ENCODE data around the gene RFC1.
"Not testable (repeated sequence)": the region's sequence is repeated elsewhere in the genome, so short reads cannot be mapped to it uniquely, and the experiment has no call there.

RFC1 gene

GRCh38 chr4:39357002-39357401 lies 9.2 kb downstream of the RFC1 start:
- Histone ChIP-seq H3K9ac (no peak overlapping the region; the same call in 1 of the 2 replicates), H3K4me2 (peak overlapping the region; percentile 43; the same call in 1 of the 2 replicates), H4K20me1 (peaks cover 52% of the 10 kb centered on the region), H3K9me3 (peaks cover 14% of the 10 kb centered on the region; the same call in 1 of the 2 replicates), H3K27me3 (no peaks in the 10 kb centered on the region), H3K27ac (peak overlapping the region; percentile 46), H3K36me3 (peaks cover 36% of the 10 kb centered on the region; the same call in 1 of the 2 replicates), H3K4me1 (peaks cover 58% of the 10 kb centered on the region), H3K4me3 (no peak overlapping the region)
- no peak for TF ChIP-seq Cebpa-rat (IDR thresholded peaks at IDR 0.05)

DNA sequence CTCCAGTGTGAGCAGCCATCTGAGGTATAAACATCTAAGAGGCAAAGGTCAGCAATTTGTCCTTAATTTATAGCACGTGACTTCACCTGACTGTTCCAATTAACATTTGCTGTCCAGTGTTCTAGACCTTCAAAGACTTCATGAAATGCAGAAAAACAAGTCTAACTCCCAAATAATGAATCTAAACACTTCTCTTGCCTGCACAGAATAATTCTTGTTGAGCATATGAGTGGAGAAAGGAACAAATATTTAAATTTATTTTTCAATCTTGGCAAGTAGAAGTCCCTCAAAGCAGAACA lies 12.0 kb downstream of the RFC1 start:
- H3K9ac ChIP-seq = peak overlapping the region; percentile 76
- peak overlapping the region; percentile 85 for H3K4me2 ChIP-seq
- TF ChIP-seq Cebpa-rat (IDR thresholded peaks at IDR 0.05) = no peak
- H3K9me3 ChIP-seq = peaks cover 26% of the 10 kb centered on the region
- peak overlapping the region; percentile 54 for H3K4me3 ChIP-seq
- H4K20me1 ChIP-seq = peaks cover 40% of the 10 kb centered on the region
- H3K27ac ChIP-seq = peak overlapping the region; percentile 84
- H3K36me3 ChIP-seq = peaks cover 44% of the 10 kb centered on the region
- H3K27me3 ChIP-seq = no peaks in the 10 kb centered on the region
- H3K4me1 ChIP-seq = peaks cover 58% of the 10 kb centered on the region

DNA sequence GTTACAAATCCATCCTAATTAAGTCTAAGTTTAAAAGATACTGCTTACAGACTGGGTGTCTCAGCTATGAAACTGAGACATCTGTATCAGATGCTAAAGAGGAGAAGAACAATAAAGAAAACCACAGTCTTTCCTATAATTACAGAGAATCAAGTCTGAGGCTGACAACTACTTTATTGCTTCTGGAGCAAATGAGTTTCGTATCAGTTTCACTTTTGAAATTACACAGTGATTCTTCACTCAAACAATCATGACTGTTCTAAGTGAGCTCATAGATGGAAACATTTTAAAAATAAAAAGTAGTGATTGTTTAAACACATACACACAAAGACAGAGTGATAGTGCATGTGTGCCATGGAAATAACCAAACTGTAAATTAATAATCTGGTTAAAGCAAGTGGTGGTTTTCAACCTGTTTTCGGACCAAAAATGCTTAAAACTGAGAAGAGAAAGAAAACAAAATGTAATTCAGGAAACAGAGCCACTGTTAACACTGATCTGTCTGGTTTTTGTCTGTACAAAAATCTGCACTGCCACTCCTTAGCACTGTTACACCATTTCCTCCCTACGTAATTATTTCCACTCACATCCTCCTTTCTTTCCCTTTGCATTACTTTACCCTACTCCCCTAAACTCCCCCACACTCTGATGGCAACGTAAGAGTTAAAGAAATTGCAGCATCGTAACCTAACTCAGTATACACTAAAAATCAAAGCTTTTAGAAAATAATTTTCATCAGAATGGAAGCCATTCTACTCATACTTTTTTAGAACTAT lies 12.5 kb downstream of the RFC1 start:
- peak overlapping the region; percentile 76 for H3K9ac ChIP-seq
- H3K4me2 ChIP-seq = peak overlapping the region; percentile 85

GRCh38 chr4:39353149-39353477 lies 13.0 kb downstream of the RFC1 start:
- H3K4me3 ChIP-seq = peak overlapping the region; percentile 54
- not testable (repeated sequence) for H3K27me3 ChIP-seq
- peaks cover 30% of the 10 kb centered on the region for H4K20me1 ChIP-seq
- peaks cover 46% of the 10 kb centered on the region for H3K36me3 ChIP-seq
- peaks cover 52% of the 10 kb centered on the region for H3K4me1 ChIP-seq
- H3K9me3 ChIP-seq = peaks cover 33% of the 10 kb centered on the region
- peak overlapping the region; percentile 76 for H3K9ac ChIP-seq
- H3K27ac ChIP-seq = peak overlapping the region; percentile 84
- H3K4me2 ChIP-seq = peak overlapping the region; percentile 85

More for the DNA sequence above, 12.5 kb downstream of the RFC1 start:
- H3K27me3 ChIP-seq = no peaks in the 10 kb centered on the region
- H3K4me1 ChIP-seq = peaks cover 55% of the 10 kb centered on the region
- TF ChIP-seq Cebpa-rat (IDR thresholded peaks at IDR 0.05) = no peak
- peaks cover 35% of the 10 kb centered on the region for H4K20me1 ChIP-seq
- peaks cover 30% of the 10 kb centered on the region for H3K9me3 ChIP-seq
- peak overlapping the region; percentile 54 for H3K4me3 ChIP-seq
- peaks cover 44% of the 10 kb centered on the region for H3K36me3 ChIP-seq
- peak overlapping the region; percentile 84 for H3K27ac ChIP-seq

- H3K27ac ChIP-seq = no peak overlapping the region
- H3K9me3 ChIP-seq = peaks cover 33% of the 10 kb centered on the region
- H3K4me1 ChIP-seq = peaks cover 19% of the 10 kb centered on the region
- TF ChIP-seq Cebpa-rat (IDR thresholded peaks at IDR 0.05) = no peak
- peaks cover 75% of the 10 kb centered on the region for H3K36me3 ChIP-seq
- H3K9ac ChIP-seq = no peak overlapping the region
- peaks cover 26% of the 10 kb centered on the region; the same call in 1 of the 2 replicates for H4K20me1 ChIP-seq
- no peak overlapping the region for H3K4me2 ChIP-seq
- no peak overlapping the region for H3K4me3 ChIP-seq
- H3K27me3 ChIP-seq = no peaks in the 10 kb centered on the region
Measured at GRCh38 chr4:39349326-39349725, 16.8 kb downstream of the RFC1 start.

- H3K4me3 ChIP-seq = no peak overlapping the region
- H3K27ac ChIP-seq = no peak overlapping the region
- peaks cover 33% of the 10 kb centered on the region for H3K9me3 ChIP-seq
- H3K4me2 ChIP-seq = no peak overlapping the region
- peaks cover 80% of the 10 kb centered on the region for H3K36me3 ChIP-seq
- no peaks in the 10 kb centered on the region for H3K27me3 ChIP-seq
- H3K9ac ChIP-seq = no peak overlapping the region
- no peak for TF ChIP-seq Cebpa-rat (IDR thresholded peaks at IDR 0.05)
- peaks cover 26% of the 10 kb centered on the region; the same call in 1 of the 2 replicates for H4K20me1 ChIP-seq
- peaks cover 13% of the 10 kb centered on the region for H3K4me1 ChIP-seq
Measured at GRCh38 chr4:39348371-39349315, 17.5 kb downstream of the RFC1 start.

GRCh38 chr4:39346856-39347519 lies 19.2 kb downstream of the RFC1 start:
- Histone ChIP-seq H3K9me3 (peaks cover 33% of the 10 kb centered on the region), H3K4me2 (no peak overlapping the region), H3K27ac (no peak overlapping the region), H3K4me1 (no peaks in the 10 kb centered on the region), H3K9ac (no peak overlapping the region), H3K4me3 (no peak overlapping the region), H3K36me3 (peaks cover 96% of the 10 kb centered on the region), H4K20me1 (peaks cover 26% of the 10 kb centered on the region; the same call in 1 of the 2 replicates), H3K27me3 (no peaks in the 10 kb centered on the region)
- no peak for TF ChIP-seq Cebpa-rat (IDR thresholded peaks at IDR 0.05)

DNA sequence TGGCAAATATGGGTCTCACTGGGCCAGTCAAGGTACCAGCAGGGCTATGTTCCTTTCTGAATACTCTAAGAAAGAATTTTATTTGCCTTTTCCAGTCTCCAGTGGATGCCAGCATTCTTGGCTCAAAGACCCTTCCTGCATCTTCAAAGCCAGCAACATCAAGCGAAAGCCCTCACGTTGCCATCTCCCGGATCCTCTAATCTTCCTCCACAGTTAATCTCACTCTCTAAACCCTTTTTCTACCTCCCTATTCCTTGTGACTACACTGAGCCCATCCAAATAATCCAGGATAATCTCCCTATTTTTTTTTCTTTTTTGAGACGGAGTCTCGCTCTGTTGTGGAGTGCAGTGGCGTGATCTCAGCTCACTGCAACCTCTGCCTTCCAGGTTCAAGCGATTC lies 23.4 kb downstream of the RFC1 start:
- TF ChIP-seq Cebpa-rat (IDR thresholded peaks at IDR 0.05) = no peak
- Histone ChIP-seq H3K9ac (no peak overlapping the region), H3K36me3 (peaks cover 83% of the 10 kb centered on the region), H3K9me3 (no peaks in the 10 kb centered on the region), H4K20me1 (peaks cover 33% of the 10 kb centered on the region; the same call in 1 of the 2 replicates), H3K4me1 (peaks cover 10% of the 10 kb centered on the region; the same call in 1 of the 2 replicates), H3K4me3 (no peak overlapping the region), H3K4me2 (no peak overlapping the region), H3K27me3 (no peaks in the 10 kb centered on the region), H3K27ac (no peak overlapping the region)

DNA sequence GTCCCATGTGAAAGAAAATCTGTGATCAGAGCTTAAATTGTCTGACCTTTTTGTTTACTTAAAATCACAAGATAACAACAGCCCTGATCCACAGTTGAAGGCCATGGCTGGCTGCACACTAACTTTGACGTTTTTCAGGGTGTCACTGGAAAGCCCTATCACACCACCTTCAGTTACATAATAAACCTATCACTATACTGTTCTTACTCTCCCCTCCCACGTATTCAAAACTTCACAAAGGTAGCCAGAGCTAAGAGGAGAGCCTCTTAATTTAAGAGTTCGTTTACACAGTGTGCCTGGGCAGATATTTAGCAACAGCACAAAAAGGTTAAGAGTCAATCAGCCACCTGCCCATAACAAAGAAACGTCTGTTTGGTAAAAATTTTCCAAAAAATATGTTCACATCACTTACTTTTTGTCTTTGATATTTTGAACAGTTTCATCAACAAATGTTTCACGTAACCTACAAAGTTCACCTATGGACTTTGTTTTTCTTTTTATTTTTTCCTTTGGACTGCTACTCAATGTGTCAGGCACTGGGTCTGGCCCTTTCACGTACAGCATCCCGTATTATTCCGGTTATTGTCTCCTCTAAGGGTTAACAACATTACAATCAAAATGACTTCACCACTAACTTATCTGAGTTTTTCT lies 25.0 kb downstream of the RFC1 start:
- peaks cover 30% of the 10 kb centered on the region for H4K20me1 ChIP-seq
- peak overlapping the region; percentile 27; the same call in 1 of the 2 replicates for H3K4me2 ChIP-seq
- H3K4me3 ChIP-seq = no peak overlapping the region
- H3K4me1 ChIP-seq = peaks cover 10% of the 10 kb centered on the region; the same call in 1 of the 2 replicates
- H3K36me3 ChIP-seq = peaks cover 72% of the 10 kb centered on the region
- H3K27me3 ChIP-seq = no peaks in the 10 kb centered on the region
- no peak for TF ChIP-seq Cebpa-rat (IDR thresholded peaks at IDR 0.05)
- no peak overlapping the region for H3K9ac ChIP-seq
- no peaks in the 10 kb centered on the region for H3K9me3 ChIP-seq
- H3K27ac ChIP-seq = no peak overlapping the region

Data from BLaER1 (cell line).